Endodermal cell (in vitro differentiated cells): ENCODE results near the gene FAM222B. TPM values are rescaled to one million over a fixed set of nuclear protein-coding genes. Genes with fewer than 3 reads are reported as not detected.
"Not testable (repeated sequence)": the region's sequence is repeated elsewhere in the genome, so short reads cannot be mapped to it uniquely, and the experiment has no call there.

ENCODE experiments used
- DNase-seq: peaks from one replicate; pipeline ENCODE4 v3.0.0-alpha.2; 2017
- H3K27ac ChIP-seq: 2 replicates; pipeline ENCODE4 v1.5.1; 2013; ENCODE audit warnings: mild to moderate bottlenecking, low read depth, low read length, moderate library complexity
- H3K27me3 ChIP-seq: 2 replicates; pipeline ENCODE4 v1.6.1; 2013; ENCODE audit warnings: mild to moderate bottlenecking, low read length, moderate library complexity; ENCODE audit not compliant: insufficient read depth, control insufficient read depth, poor library complexity, severe bottlenecking
- H3K36me3 ChIP-seq: 2 replicates; pipeline ENCODE4 v1.7.0; 2013; ENCODE audit warnings: mild to moderate bottlenecking, low read length, moderate library complexity; ENCODE audit not compliant: control insufficient read depth, insufficient read depth
- H3K4me1 ChIP-seq: one replicate; pipeline ENCODE4 v1.7.0; 2013; ENCODE audit warnings: low read length; ENCODE audit not compliant: control insufficient read depth, insufficient read depth
- H3K4me3 ChIP-seq: 2 replicates; pipeline ENCODE4 v1.5.1; 2013; ENCODE audit warnings: mild to moderate bottlenecking, low read length, moderate library complexity
- H3K9ac ChIP-seq: 2 replicates; pipeline ENCODE4 v1.6.1; 2013; ENCODE audit warnings: mild to moderate bottlenecking, low read length, moderate library complexity; ENCODE audit not compliant: poor library complexity, severe bottlenecking; ENCODE audit errors: extremely low read depth
- H3K9me3 ChIP-seq: 2 replicates; pipeline ENCODE4 v1.6.1; 2013; ENCODE audit warnings: mild to moderate bottlenecking, low read length, moderate library complexity; ENCODE audit not compliant: control insufficient read depth
- H3K27ac Mint-ChIP-seq: 2 replicates; pipeline ENCODE4 v1.8.0; 2020; ENCODE audit warnings: mixed read lengths
- H3K27me3 Mint-ChIP-seq: 2 replicates; pipeline ENCODE4 v1.8.0; 2021; ENCODE audit warnings: mild to moderate bottlenecking, mixed read lengths; ENCODE audit not compliant: insufficient read depth
- H3K36me3 Mint-ChIP-seq: 2 replicates; pipeline ENCODE4 v1.8.0; 2020; ENCODE audit warnings: low read depth, mixed read lengths
- H3K4me1 Mint-ChIP-seq: 2 replicates; pipeline ENCODE4 v1.8.0; 2020; ENCODE audit warnings: mixed read lengths
- H3K4me3 Mint-ChIP-seq: 2 replicates; pipeline ENCODE4 v1.8.0; 2020; ENCODE audit warnings: mild to moderate bottlenecking, moderate library complexity, mixed read lengths
- H3K9me3 Mint-ChIP-seq: 2 replicates; pipeline ENCODE4 v1.8.0; 2020; ENCODE audit warnings: mild to moderate bottlenecking, mixed read lengths
- WGBS, 2 experiments: methylation state at CpG; one replicate each; pipeline versions ENCODE4 v1.1.5 to v1.1.7; 2013; ENCODE audit warnings: missing lambda C conversion rate in 2 of 2, mixed read lengths in 1 of 2; ENCODE audit not compliant: insufficient coverage in 1 of 2, insufficient read length in 1 of 2; 5-methylcytosine and 5-hydroxymethylcytosine counted together
- total RNA-seq, 2 donors: library from RNA; stranded (reverse); fragmentation: NEBNext Ultra II Directional in 1 of 2; extraction: Animal tissue kit (Norgen Biotek cat#: 25700) in 1 of 2; gene quantifications; 2 replicates in 1 of 2; 3 replicates in 1 of 2; pipeline ENCODE4 v1.2.1, GENCODE V29; 2021
- TF ChIP-seq, protein P1 (sequence below): fragments of 200-600 bp; sonication (generic); conservative IDR thresholded peaks from 2 replicates; pipeline ENCODE4 v1.5.0; 2021; ENCODE audit warnings: antibody characterized with exemption, mild to moderate bottlenecking

FAM222B gene
- total RNA-seq, 2 donors from 2014 or later, result 59.2 to 75.7 TPM

GRCh38 chr17:28723159-28723835 is 119.3 kb downstream of the FAM222B start:
- Histone ChIP-seq H3K4me1 (peaks cover 6% of the 10 kb centered on the region), H3K9me3 (no peaks in the 10 kb centered on the region), H3K9ac (no peak overlapping the region), H3K27me3 (no peaks in the 10 kb centered on the region), H3K27ac (no peak overlapping the region), H3K4me3 (peak overlapping the region; percentile 94), H3K36me3 (peaks cover 42% of the 10 kb centered on the region)
- Mint-ChIP-seq H3K36me3 (peaks cover 47% of the 10 kb centered on the region), H3K4me1 (peaks cover 40% of the 10 kb centered on the region), H3K4me3 (peak overlapping the region; percentile 89), H3K9me3 (no peaks in the 10 kb centered on the region), H3K27me3 (no peaks in the 10 kb centered on the region), H3K27ac (peak overlapping the region; percentile 79)
- 93 to 95% methylated on average over 4 to 6 of the region's 6 CpGs for WGBS, 2 experiments
- TF ChIP-seq, protein P1, sequence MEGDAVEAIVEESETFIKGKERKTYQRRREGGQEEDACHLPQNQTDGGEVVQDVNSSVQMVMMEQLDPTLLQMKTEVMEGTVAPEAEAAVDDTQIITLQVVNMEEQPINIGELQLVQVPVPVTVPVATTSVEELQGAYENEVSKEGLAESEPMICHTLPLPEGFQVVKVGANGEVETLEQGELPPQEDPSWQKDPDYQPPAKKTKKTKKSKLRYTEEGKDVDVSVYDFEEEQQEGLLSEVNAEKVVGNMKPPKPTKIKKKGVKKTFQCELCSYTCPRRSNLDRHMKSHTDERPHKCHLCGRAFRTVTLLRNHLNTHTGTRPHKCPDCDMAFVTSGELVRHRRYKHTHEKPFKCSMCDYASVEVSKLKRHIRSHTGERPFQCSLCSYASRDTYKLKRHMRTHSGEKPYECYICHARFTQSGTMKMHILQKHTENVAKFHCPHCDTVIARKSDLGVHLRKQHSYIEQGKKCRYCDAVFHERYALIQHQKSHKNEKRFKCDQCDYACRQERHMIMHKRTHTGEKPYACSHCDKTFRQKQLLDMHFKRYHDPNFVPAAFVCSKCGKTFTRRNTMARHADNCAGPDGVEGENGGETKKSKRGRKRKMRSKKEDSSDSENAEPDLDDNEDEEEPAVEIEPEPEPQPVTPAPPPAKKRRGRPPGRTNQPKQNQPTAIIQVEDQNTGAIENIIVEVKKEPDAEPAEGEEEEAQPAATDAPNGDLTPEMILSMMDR, result no peak
- DNase-seq, result no peak

DNA sequence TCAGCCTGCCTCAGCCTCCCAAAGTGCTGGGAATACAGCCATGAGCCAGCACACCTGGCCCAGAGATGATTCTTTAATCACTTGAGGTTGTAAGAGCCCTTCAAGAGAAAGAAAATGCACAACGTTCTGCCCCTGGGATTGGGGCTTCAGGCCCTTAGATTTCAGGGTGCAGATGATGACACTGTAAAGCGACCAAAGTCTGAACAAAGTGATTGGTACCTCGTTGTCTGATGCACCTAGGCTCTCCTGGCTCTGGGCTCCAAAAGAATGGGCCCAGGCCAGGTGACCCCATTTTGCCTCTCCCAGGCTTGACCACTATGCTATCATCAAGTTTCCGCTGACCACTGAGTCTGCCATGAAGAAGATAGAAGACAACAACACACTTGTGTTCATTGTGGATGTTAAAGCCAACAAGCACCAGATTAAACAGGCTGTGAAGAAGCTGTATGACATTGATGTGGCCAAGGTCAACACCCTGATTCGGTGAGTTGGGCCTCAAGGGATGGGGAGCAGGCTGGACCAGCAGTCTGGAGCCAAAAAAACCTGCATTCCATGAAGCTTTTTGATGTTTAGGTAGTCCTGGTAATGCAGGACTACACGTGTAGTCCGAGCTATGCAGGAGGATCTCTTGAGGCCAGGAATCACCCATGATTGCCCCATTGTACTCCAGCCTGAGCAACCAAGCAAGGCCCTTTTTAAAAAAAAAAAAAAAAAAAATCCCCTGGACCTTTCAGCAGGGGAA is 120.0 kb downstream of the FAM222B start:
- H3K27me3 Mint-ChIP-seq, result no peaks in the 10 kb centered on the region
- TF ChIP-seq, protein P1, result no peak

GRCh38 chr17:28720997-28721329 is 121.6 kb downstream of the FAM222B start:
- not testable (repeated sequence) for H3K9me3 Mint-ChIP-seq, H3K9me3 ChIP-seq, DNase-seq, H3K27me3 Mint-ChIP-seq, H3K4me1 ChIP-seq, H3K27ac ChIP-seq, H3K27me3 ChIP-seq
- Histone ChIP-seq H3K4me3 (peak overlapping the region; percentile 94), H3K9ac (peak overlapping the region; percentile 93), H3K36me3 (peaks cover 42% of the 10 kb centered on the region)
- Mint-ChIP-seq H3K4me1 (peaks cover 47% of the 10 kb centered on the region), H3K36me3 (peaks cover 47% of the 10 kb centered on the region), H3K27ac (peak overlapping the region; percentile 95), H3K4me3 (peak overlapping the region; percentile 99)
- WGBS, 2 experiments, result 21 to 25% methylated on average over 16 to 19 of the region's 19 CpGs

More for the DNA sequence above, 120.0 kb downstream of the FAM222B start:
- peaks cover 42% of the 10 kb centered on the region for H3K36me3 ChIP-seq
- H3K4me3 ChIP-seq, result peak overlapping the region; percentile 94
- H3K9ac ChIP-seq, result no peak overlapping the region
- peaks cover 47% of the 10 kb centered on the region for H3K36me3 Mint-ChIP-seq
- H3K27me3 ChIP-seq, result no peaks in the 10 kb centered on the region
- H3K27ac ChIP-seq, result peak overlapping the region; percentile 16
- DNase-seq, result no peak
- peak overlapping the region; percentile 78 for H3K27ac Mint-ChIP-seq
- H3K4me3 Mint-ChIP-seq, result peak overlapping the region; percentile 99
- H3K9me3 Mint-ChIP-seq, result no peaks in the 10 kb centered on the region
- H3K9me3 ChIP-seq, result no peaks in the 10 kb centered on the region
- peaks cover 6% of the 10 kb centered on the region for H3K4me1 ChIP-seq
- 87 to 93% methylated on average over 4 to 7 of the region's 7 CpGs for WGBS, 2 experiments
- H3K4me1 Mint-ChIP-seq, result peaks cover 42% of the 10 kb centered on the region
